ENCODE measurements around the gene CHD6.

Gene CHD6

GRCh38 chr20:41412324-41413120, 205.7 kb downstream of the CHD6 start:
- Histone ChIP-seq H3K36me3 (ENCODE audit: control insufficient read depth in 2 of 2, insufficient read depth in 2 of 2, low read length in 2 of 2) (peaks cover 68 to 72% of the 10 kb centered on the region in 2 donors), H3K9me3 (ENCODE audit: control insufficient read depth in 2 of 2, low read length in 2 of 2) (no peaks in the 10 kb centered on the region), H3K27ac (ENCODE audit: low read length) (no peak overlapping the region), H3K9ac (ENCODE audit: low read length in 2 of 2) (no peak overlapping the region), H3K4me3 (ENCODE audit: low read length in 2 of 2) (no peak overlapping the region), H3K27me3 (ENCODE audit: control insufficient read depth in 1 of 2, insufficient read depth in 2 of 2, low read length in 2 of 2) (no peaks in the 10 kb centered on the region), H3K4me1 (ENCODE audit: control insufficient read depth, insufficient read depth, low read length) (no peaks in the 10 kb centered on the region)

- H3K4me3 ChIP-seq (ENCODE audit: low read length in 2 of 2), result no peak overlapping the region
- H3K36me3 ChIP-seq (ENCODE audit: control insufficient read depth in 2 of 2, insufficient read depth in 2 of 2, low read length in 2 of 2), result peaks cover 66 to 73% of the 10 kb centered on the region in 2 donors
- H3K27ac ChIP-seq (ENCODE audit: low read length), result no peak overlapping the region
- no peaks in the 10 kb centered on the region for H3K4me1 ChIP-seq (ENCODE audit: control insufficient read depth, insufficient read depth, low read length)
- H3K9me3 ChIP-seq (ENCODE audit: control insufficient read depth in 2 of 2, low read length in 2 of 2), result no peaks in the 10 kb centered on the region
- H3K9ac ChIP-seq (ENCODE audit: low read length in 2 of 2), result no peak overlapping the region
- no peaks in the 10 kb centered on the region for H3K27me3 ChIP-seq (ENCODE audit: control insufficient read depth in 1 of 2, insufficient read depth in 2 of 2, low read length in 2 of 2)
These were observed 206.8 kb downstream of the CHD6 start for GRCh38 chr20:41411391-41411847.

GRCh38 chr20:41408986-41409385, 209.2 kb downstream of the CHD6 start:
- H3K27me3 ChIP-seq (ENCODE audit: control insufficient read depth in 1 of 2, insufficient read depth in 2 of 2, low read length in 2 of 2), result no peaks in the 10 kb centered on the region
- no peak overlapping the region for H3K27ac ChIP-seq (ENCODE audit: low read length)
- no peaks in the 10 kb centered on the region for H3K9me3 ChIP-seq (ENCODE audit: control insufficient read depth in 2 of 2, low read length in 2 of 2)
- H3K9ac ChIP-seq (ENCODE audit: low read length in 2 of 2), result no peak overlapping the region
- H3K4me3 ChIP-seq (ENCODE audit: low read length in 2 of 2), result no peak overlapping the region
- H3K4me1 ChIP-seq (ENCODE audit: control insufficient read depth, insufficient read depth, low read length), result no peaks in the 10 kb centered on the region
- H3K36me3 ChIP-seq (ENCODE audit: control insufficient read depth in 2 of 2, insufficient read depth in 2 of 2, low read length in 2 of 2), result peaks cover 63 to 70% of the 10 kb centered on the region in 2 donors

- Histone ChIP-seq H3K4me3 (ENCODE audit: low read length in 2 of 2) (no peak overlapping the region), H3K9ac (ENCODE audit: low read length in 2 of 2) (no peak overlapping the region), H3K27ac (ENCODE audit: low read length) (no peak overlapping the region), H3K36me3 (ENCODE audit: control insufficient read depth in 2 of 2, insufficient read depth in 2 of 2, low read length in 2 of 2) (peaks cover 66 to 70% of the 10 kb centered on the region in 2 donors), H3K27me3 (ENCODE audit: control insufficient read depth in 1 of 2, insufficient read depth in 2 of 2, low read length in 2 of 2) (no peaks in the 10 kb centered on the region), H3K4me1 (ENCODE audit: control insufficient read depth, insufficient read depth, low read length) (no peaks in the 10 kb centered on the region), H3K9me3 (ENCODE audit: control insufficient read depth in 2 of 2, low read length in 2 of 2) (no peaks in the 10 kb centered on the region)
These were observed 209.9 kb downstream of the CHD6 start for GRCh38 chr20:41408156-41408794.

GRCh38 chr20:41407607-41408006, 210.6 kb downstream of the CHD6 start:
- H3K36me3 ChIP-seq (ENCODE audit: control insufficient read depth in 2 of 2, insufficient read depth in 2 of 2, low read length in 2 of 2), result peaks cover 66 to 69% of the 10 kb centered on the region in 2 donors
- no peaks in the 10 kb centered on the region for H3K27me3 ChIP-seq (ENCODE audit: control insufficient read depth in 1 of 2, insufficient read depth in 2 of 2, low read length in 2 of 2)
- no peaks in the 10 kb centered on the region for H3K4me1 ChIP-seq (ENCODE audit: control insufficient read depth, insufficient read depth, low read length)
- H3K9ac ChIP-seq (ENCODE audit: low read length in 2 of 2), result no peak overlapping the region
- no peaks in the 10 kb centered on the region for H3K9me3 ChIP-seq (ENCODE audit: control insufficient read depth in 2 of 2, low read length in 2 of 2)
- no peak overlapping the region for H3K4me3 ChIP-seq (ENCODE audit: low read length in 2 of 2)
- no peak overlapping the region for H3K27ac ChIP-seq (ENCODE audit: low read length)

GRCh38 chr20:41406896-41407444, 211.2 kb downstream of the CHD6 start:
- Histone ChIP-seq H3K9me3 (ENCODE audit: control insufficient read depth in 2 of 2, low read length in 2 of 2) (no peaks in the 10 kb centered on the region), H3K4me3 (ENCODE audit: low read length in 2 of 2) (no peak overlapping the region), H3K4me1 (ENCODE audit: control insufficient read depth, insufficient read depth, low read length) (no peaks in the 10 kb centered on the region), H3K9ac (ENCODE audit: low read length in 2 of 2) (no peak overlapping the region), H3K27me3 (ENCODE audit: control insufficient read depth in 1 of 2, insufficient read depth in 2 of 2, low read length in 2 of 2) (no peaks in the 10 kb centered on the region), H3K36me3 (ENCODE audit: control insufficient read depth in 2 of 2, insufficient read depth in 2 of 2, low read length in 2 of 2) (peaks cover 62 to 66% of the 10 kb centered on the region in 2 donors), H3K27ac (ENCODE audit: low read length) (no peak overlapping the region)

GRCh38 chr20:41406353-41406752, 211.8 kb downstream of the CHD6 start:
- Histone ChIP-seq H3K4me3 (ENCODE audit: low read length in 2 of 2) (no peak overlapping the region), H3K9ac (ENCODE audit: low read length in 2 of 2) (no peak overlapping the region), H3K27ac (ENCODE audit: low read length) (no peak overlapping the region), H3K27me3 (ENCODE audit: control insufficient read depth in 1 of 2, insufficient read depth in 2 of 2, low read length in 2 of 2) (no peaks in the 10 kb centered on the region), H3K9me3 (ENCODE audit: control insufficient read depth in 2 of 2, low read length in 2 of 2) (no peaks in the 10 kb centered on the region), H3K4me1 (ENCODE audit: control insufficient read depth, insufficient read depth, low read length) (no peaks in the 10 kb centered on the region), H3K36me3 (ENCODE audit: control insufficient read depth in 2 of 2, insufficient read depth in 2 of 2, low read length in 2 of 2) (peaks cover 57 to 62% of the 10 kb centered on the region in 2 donors)

- Histone ChIP-seq H3K27ac (ENCODE audit: low read length) (no peak overlapping the region), H3K4me1 (ENCODE audit: control insufficient read depth, insufficient read depth, low read length) (no peaks in the 10 kb centered on the region), H3K9ac (ENCODE audit: low read length in 2 of 2) (no peak overlapping the region), H3K4me3 (ENCODE audit: low read length in 2 of 2) (no peak overlapping the region), H3K9me3 (ENCODE audit: control insufficient read depth in 2 of 2, low read length in 2 of 2) (no peaks in the 10 kb centered on the region), H3K27me3 (ENCODE audit: control insufficient read depth in 1 of 2, insufficient read depth in 2 of 2, low read length in 2 of 2) (no peaks in the 10 kb centered on the region), H3K36me3 (ENCODE audit: control insufficient read depth in 2 of 2, insufficient read depth in 2 of 2, low read length in 2 of 2) (peaks cover 52 to 57% of the 10 kb centered on the region in 2 donors)
These were observed 212.7 kb downstream of the CHD6 start for GRCh38 chr20:41405436-41405835.

GRCh38 chr20:41403604-41404003, 214.6 kb downstream of the CHD6 start:
- H3K27ac ChIP-seq (ENCODE audit: low read length), result no peak overlapping the region
- peaks cover 41 to 44% of the 10 kb centered on the region in 2 donors for H3K36me3 ChIP-seq (ENCODE audit: control insufficient read depth in 2 of 2, insufficient read depth in 2 of 2, low read length in 2 of 2)
- no peaks in the 10 kb centered on the region for H3K27me3 ChIP-seq (ENCODE audit: control insufficient read depth in 1 of 2, insufficient read depth in 2 of 2, low read length in 2 of 2)
- H3K4me3 ChIP-seq (ENCODE audit: low read length in 2 of 2), result no peak overlapping the region
- no peaks in the 10 kb centered on the region for H3K4me1 ChIP-seq (ENCODE audit: control insufficient read depth, insufficient read depth, low read length)
- no peaks in the 10 kb centered on the region for H3K9me3 ChIP-seq (ENCODE audit: control insufficient read depth in 2 of 2, low read length in 2 of 2)
- H3K9ac ChIP-seq (ENCODE audit: low read length in 2 of 2), result no peak overlapping the region

GRCh38 chr20:41398408-41398807, 219.8 kb downstream of the CHD6 start:
- H3K4me1 ChIP-seq (ENCODE audit: control insufficient read depth, insufficient read depth, low read length), result peaks cover 26% of the 10 kb centered on the region
- H3K27me3 ChIP-seq (ENCODE audit: control insufficient read depth in 1 of 2, insufficient read depth in 2 of 2, low read length in 2 of 2), result no peaks in the 10 kb centered on the region
- H3K27ac ChIP-seq (ENCODE audit: low read length), result peak overlapping the region; percentile 41
- no peaks in the 10 kb centered on the region for H3K9me3 ChIP-seq (ENCODE audit: control insufficient read depth in 2 of 2, low read length in 2 of 2)
- H3K4me3 ChIP-seq (ENCODE audit: low read length in 2 of 2), result no peak overlapping the region
- peaks cover 5 to 6% of the 10 kb centered on the region in 2 donors for H3K36me3 ChIP-seq (ENCODE audit: control insufficient read depth in 2 of 2, insufficient read depth in 2 of 2, low read length in 2 of 2)
- H3K9ac ChIP-seq (ENCODE audit: low read length in 2 of 2), result no peak overlapping the region
